ENCODE measurements around the gene HEPH.
"Not testable (repeated sequence)": the region's sequence is repeated elsewhere in the genome, so short reads cannot be mapped to it uniquely, and the experiment has no call there.

HEPH gene

DNA sequence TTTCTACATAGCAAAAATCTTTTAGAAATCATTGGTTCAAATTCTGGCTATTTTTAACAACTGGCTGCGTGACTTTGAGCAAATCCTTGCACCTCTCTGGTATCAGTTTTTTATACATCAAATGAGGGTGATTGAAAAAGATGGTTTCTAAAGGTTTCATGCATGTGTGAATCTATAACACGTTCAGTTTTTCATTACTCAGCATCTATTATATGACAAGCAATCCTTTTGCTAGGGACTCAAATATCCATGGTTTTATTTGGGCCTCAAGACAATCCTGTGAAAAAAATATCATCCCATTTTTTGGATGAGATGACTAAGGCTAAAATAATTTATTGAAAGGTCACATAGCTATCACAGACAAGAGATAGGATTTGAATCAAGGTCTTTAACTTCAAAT lies 884 bp downstream of the HEPH start:
- H3K27me3 ChIP-seq (ENCODE audit: low read depth), result no peaks in the 10 kb centered on the region
- no peaks in the 10 kb centered on the region for H3K4me1 ChIP-seq
- H3K36me3 ChIP-seq (replicated peaks), result no peaks in the 10 kb centered on the region
- no peaks in the 10 kb centered on the region for H3K9me3 ChIP-seq
- in situ Hi-C loops (cut with MboI; ENCODE audit: low sequenced_read_pairs), result no loop called here
- H3K4me3 ChIP-seq, result no peak overlapping the region
- no peak for DNase-seq (ENCODE audit: low spot score in 2 of 2)

GRCh38 chrX:66166671-66167070 lies 2.6 kb downstream of the HEPH start:
- in situ Hi-C loops (cut with MboI; ENCODE audit: low sequenced_read_pairs), result no loop called here

DNA sequence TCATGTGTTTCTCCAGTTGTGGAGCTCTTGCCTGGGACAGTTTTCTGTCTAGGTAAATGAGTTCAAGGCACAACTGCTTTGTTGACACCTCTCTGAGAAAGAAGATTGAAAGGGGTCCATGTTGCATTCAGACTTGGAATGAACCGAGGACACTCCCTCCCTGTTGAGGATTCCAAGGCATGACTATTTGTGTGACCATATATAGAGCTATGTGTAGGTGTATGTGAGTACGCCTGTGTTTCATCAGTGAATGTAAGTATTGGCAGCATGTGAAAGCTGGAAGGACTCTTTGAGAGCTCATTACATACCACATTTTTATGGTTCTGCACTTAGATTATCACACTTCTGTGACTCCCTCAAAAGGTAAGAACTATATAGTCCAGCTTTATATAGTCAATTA lies 3.4 kb downstream of the HEPH start:
- DNase-seq (ENCODE audit: low spot score in 2 of 2), result no peak
- H3K27me3 ChIP-seq (ENCODE audit: low read depth), result no peaks in the 10 kb centered on the region

More at GRCh38 chrX:66166671-66167070, 2.6 kb downstream of the HEPH start:
- Histone ChIP-seq H3K27me3 (ENCODE audit: low read depth) (no peaks in the 10 kb centered on the region), H3K36me3 (replicated peaks) (no peaks in the 10 kb centered on the region), H3K9me3 (no peaks in the 10 kb centered on the region; the same call in 1 of the 2 replicates), H3K4me1 (no peaks in the 10 kb centered on the region), H3K4me3 (no peak overlapping the region)
- no peak for DNase-seq (ENCODE audit: low spot score in 2 of 2)

DNA sequence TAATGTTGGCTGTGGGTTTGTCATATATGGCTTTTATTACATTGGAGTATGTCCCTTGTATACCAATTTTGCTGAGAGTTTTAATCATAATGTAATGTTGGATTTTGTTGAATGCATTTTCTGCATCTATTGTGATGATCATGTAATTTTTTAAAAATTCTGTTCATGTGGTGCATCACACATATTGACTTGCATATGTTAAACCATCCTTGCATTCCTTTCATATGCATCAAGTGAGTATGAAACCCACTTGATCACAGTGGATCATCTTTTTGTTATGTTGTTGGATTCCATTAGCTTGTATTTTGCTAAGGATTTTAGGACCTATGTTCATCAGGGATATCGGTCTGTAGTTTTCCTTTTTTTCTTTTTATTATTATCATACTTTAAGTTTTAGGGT lies 12.1 kb downstream of the HEPH start:
- H3K36me3 ChIP-seq (replicated peaks), result no peaks in the 10 kb centered on the region
- in situ Hi-C loops (cut with MboI; ENCODE audit: low sequenced_read_pairs), result no loop called here
- no peaks in the 10 kb centered on the region for H3K27me3 ChIP-seq (ENCODE audit: low read depth)
- no peak overlapping the region for H3K4me3 ChIP-seq
- no peaks in the 10 kb centered on the region; the same call in 1 of the 2 replicates for H3K9me3 ChIP-seq
- DNase-seq (ENCODE audit: low spot score in 2 of 2), result no peak
- no peaks in the 10 kb centered on the region for H3K4me1 ChIP-seq

More for the DNA sequence above, 3.4 kb downstream of the HEPH start:
- in situ Hi-C loops (cut with MboI; ENCODE audit: low sequenced_read_pairs), result no loop called here
- H3K4me1 ChIP-seq, result no peaks in the 10 kb centered on the region
- no peaks in the 10 kb centered on the region for H3K36me3 ChIP-seq (replicated peaks)
- no peak overlapping the region for H3K4me3 ChIP-seq
- H3K9me3 ChIP-seq, result no peaks in the 10 kb centered on the region; the same call in 1 of the 2 replicates

GRCh38 chrX:66191563-66191962 lies 27.5 kb downstream of the HEPH start:
- no peaks in the 10 kb centered on the region for H3K27me3 ChIP-seq (ENCODE audit: low read depth)
- H3K4me3 ChIP-seq, result no peak overlapping the region
- no peak for DNase-seq (ENCODE audit: low spot score in 2 of 2)
- in situ Hi-C loops (cut with MboI; ENCODE audit: low sequenced_read_pairs), result no loop called here
- no peaks in the 10 kb centered on the region for H3K9me3 ChIP-seq
- no peaks in the 10 kb centered on the region for H3K4me1 ChIP-seq
- H3K36me3 ChIP-seq (replicated peaks), result no peaks in the 10 kb centered on the region

DNA sequence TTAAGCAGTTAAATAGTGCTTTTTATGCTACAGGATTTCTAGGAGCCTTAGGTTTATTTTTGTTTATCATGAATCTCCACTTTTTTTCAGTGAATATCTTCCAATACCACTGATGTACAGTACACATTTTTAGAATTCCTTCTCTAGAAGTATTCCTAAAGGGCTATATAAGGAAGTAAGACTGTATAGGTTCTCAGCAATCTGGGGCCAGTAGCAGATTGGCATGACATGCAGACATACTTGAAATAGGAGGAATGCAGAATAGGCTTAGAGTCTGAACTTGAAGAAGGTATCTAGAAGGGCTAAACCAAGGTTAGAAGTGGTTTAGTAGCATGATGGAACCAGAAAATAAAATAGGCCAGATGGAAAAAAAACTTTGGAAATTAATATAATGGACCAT lies 29.8 kb downstream of the HEPH start:
- H3K4me3 ChIP-seq, result no peak overlapping the region
- no peak for DNase-seq (ENCODE audit: low spot score in 2 of 2)
- no peaks in the 10 kb centered on the region for H3K27me3 ChIP-seq (ENCODE audit: low read depth)
- no peaks in the 10 kb centered on the region for H3K4me1 ChIP-seq
- H3K9me3 ChIP-seq, result no peaks in the 10 kb centered on the region
- in situ Hi-C loops (cut with MboI; ENCODE audit: low sequenced_read_pairs), result no loop called here
- H3K36me3 ChIP-seq (replicated peaks), result no peaks in the 10 kb centered on the region

DNA sequence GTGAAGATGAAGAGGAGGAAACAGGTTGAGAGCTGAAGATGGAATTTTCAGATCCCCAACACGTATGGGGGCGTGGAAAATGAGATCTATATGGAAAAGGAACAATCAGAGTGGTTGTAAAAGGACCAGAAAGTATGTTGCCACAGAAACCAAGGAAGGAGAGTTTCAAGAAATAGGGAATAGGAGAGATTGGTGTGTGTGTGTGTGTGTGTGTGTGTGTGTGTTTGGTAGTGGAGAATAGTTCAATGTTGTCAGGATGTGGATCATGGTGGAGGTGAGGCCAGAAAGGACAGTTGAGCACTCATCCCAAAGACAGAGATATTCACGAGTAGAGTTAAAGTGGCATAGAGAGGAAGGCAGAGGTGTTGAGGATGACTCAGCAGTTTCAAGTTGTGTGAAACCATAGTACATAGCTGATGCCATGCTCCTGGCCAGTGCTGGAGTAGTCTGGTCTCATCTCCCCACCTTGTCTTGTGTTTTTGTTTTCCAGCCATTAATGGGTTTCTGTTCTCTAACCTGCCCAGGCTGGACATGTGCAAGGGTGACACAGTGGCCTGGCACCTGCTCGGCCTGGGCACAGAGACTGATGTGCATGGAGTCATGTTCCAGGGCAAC lies 36.1 kb downstream of the HEPH start:
- H3K9me3 ChIP-seq, result no peaks in the 10 kb centered on the region
- no peaks in the 10 kb centered on the region for H3K27me3 ChIP-seq (ENCODE audit: low read depth)
- no peaks in the 10 kb centered on the region for H3K4me1 ChIP-seq
- H3K36me3 ChIP-seq (replicated peaks), result no peaks in the 10 kb centered on the region
- no peak for DNase-seq (ENCODE audit: low spot score in 2 of 2)
- H3K4me3 ChIP-seq, result no peak overlapping the region
- in situ Hi-C loops (cut with MboI; ENCODE audit: low sequenced_read_pairs), result no loop called here

DNA sequence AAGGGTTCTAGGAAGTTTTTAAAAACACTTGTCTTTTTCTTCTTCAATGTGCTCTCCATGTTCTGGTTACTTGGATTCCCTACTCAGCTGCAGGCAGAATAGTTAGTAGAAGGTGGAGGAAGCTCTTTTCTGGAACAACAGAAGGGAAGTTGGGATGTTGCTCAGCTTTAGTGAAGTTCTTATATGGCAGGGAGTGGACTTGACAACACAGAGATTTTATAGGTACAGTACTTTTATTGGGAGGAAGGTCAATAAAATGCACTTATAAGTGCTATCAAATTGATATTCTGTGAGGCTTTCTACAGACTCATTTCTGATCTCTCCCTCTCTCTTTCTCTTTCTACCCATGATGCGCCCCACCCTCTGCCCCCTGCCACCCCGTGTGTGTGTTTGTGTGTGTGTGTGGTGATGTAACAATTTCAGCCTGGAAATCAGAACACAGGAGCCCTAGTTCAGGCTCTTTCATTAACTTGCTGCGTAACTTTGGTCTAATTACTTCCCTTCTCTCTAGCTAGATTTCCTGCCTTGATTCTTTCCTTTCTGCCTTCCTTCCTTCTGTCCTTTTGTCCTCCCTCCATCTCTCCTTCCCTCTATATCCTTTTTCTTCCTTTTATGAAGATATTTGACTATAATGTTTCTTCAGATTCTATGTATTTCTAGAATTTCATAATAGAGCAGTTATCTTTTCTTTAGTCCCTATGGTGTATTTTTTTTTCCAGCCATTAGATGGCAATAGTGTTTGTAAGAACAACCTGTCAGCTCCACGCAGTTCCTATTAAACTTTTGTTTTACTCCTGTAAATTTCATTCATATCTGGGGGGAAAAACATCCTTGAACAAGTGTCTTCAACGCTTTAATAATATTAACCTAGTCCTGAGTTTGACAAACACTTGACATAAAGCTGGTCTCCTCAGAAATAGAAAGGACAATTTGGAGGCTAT lies 37.1 kb downstream of the HEPH start:
- in situ Hi-C loops (cut with MboI; ENCODE audit: low sequenced_read_pairs), result no loop called here
- Histone ChIP-seq H3K4me3 (no peak overlapping the region), H3K9me3 (no peaks in the 10 kb centered on the region), H3K4me1 (no peaks in the 10 kb centered on the region), H3K27me3 (ENCODE audit: low read depth) (no peaks in the 10 kb centered on the region), H3K36me3 (replicated peaks) (no peaks in the 10 kb centered on the region)
- no peak for DNase-seq (ENCODE audit: low spot score in 2 of 2)

- DNase-seq (ENCODE audit: low spot score in 2 of 2), result no peak
- Histone ChIP-seq H3K9me3 (no peaks in the 10 kb centered on the region), H3K36me3 (replicated peaks) (no peaks in the 10 kb centered on the region), H3K27me3 (ENCODE audit: low read depth) (no peaks in the 10 kb centered on the region), H3K4me3 (no peak overlapping the region), H3K4me1 (no peaks in the 10 kb centered on the region)
- in situ Hi-C loops (cut with MboI; ENCODE audit: low sequenced_read_pairs), result no loop called here
These were observed 39.1 kb downstream of the HEPH start for GRCh38 chrX:66203114-66203513.

DNA sequence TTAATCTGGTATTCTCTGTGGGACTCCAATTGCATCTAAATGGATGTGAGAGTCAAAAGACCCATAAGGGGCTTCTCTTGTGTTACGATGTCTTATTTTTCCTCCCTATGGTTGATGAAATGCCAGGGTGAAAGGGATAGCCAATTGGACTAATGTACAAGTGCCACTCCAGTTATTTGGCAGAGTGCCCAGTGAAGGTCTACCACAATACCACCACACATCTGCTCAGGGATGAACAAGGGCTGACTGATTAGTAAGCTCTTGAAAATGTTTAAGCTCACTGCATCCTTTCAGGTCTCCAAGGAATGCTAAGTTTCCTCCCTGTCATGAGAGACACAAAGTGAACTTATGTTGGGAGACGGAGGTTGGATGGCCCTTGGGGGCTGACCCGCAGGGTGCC lies 57.8 kb downstream of the HEPH start:
- H3K4me1 ChIP-seq, result no peaks in the 10 kb centered on the region
- H3K9me3 ChIP-seq, result no peaks in the 10 kb centered on the region; the same call in 1 of the 2 replicates
- H3K36me3 ChIP-seq (replicated peaks), result no peaks in the 10 kb centered on the region
- DNase-seq (ENCODE audit: low spot score in 2 of 2), result no peak
- H3K27me3 ChIP-seq (ENCODE audit: low read depth), result no peaks in the 10 kb centered on the region
- no peak overlapping the region for H3K4me3 ChIP-seq
- in situ Hi-C loops (cut with MboI; ENCODE audit: low sequenced_read_pairs), result no loop called here

DNA sequence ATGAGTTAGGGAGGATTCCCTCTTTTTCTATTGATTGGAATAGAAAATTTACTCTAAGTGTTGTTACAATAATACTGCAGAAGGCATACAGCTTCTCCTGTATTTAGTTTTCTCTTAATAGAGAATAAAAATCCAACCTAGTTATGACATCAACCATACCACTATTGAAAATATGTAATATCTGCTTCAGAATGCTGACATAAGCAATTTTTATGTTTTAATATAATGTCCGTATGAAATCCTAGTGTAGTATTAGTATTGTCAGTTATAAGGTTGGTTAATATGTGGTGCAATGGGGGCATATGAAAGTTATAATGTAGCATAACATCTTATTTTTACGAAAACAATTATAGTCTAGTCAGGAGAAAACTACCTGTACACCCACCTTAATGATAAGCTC lies 68.2 kb downstream of the HEPH start:
- DNase-seq (ENCODE audit: low spot score in 2 of 2), result no peak
- Histone ChIP-seq H3K4me1 (no peaks in the 10 kb centered on the region), H3K36me3 (replicated peaks) (no peaks in the 10 kb centered on the region), H3K9me3 (no peaks in the 10 kb centered on the region), H3K4me3 (no peak overlapping the region), H3K27me3 (ENCODE audit: low read depth) (no peaks in the 10 kb centered on the region)
- in situ Hi-C loops (cut with MboI; ENCODE audit: low sequenced_read_pairs), result no loop called here

GRCh38 chrX:66233209-66233608 lies 69.2 kb downstream of the HEPH start:
- no peak for DNase-seq (ENCODE audit: low spot score in 2 of 2)
- no peaks in the 10 kb centered on the region for H3K27me3 ChIP-seq (ENCODE audit: low read depth)
- H3K4me3 ChIP-seq, result no peak overlapping the region
- no peaks in the 10 kb centered on the region for H3K9me3 ChIP-seq
- H3K4me1 ChIP-seq, result no peaks in the 10 kb centered on the region
- no peaks in the 10 kb centered on the region for H3K36me3 ChIP-seq (replicated peaks)
- in situ Hi-C loops (cut with MboI; ENCODE audit: low sequenced_read_pairs), result no loop called here

GRCh38 chrX:66233904-66234303 lies 69.9 kb downstream of the HEPH start:
- H3K9me3 ChIP-seq; H3K36me3 ChIP-seq (replicated peaks); in situ Hi-C loops (cut with MboI; ENCODE audit: low sequenced_read_pairs); DNase-seq (ENCODE audit: low spot score in 2 of 2); H3K27me3 ChIP-seq (ENCODE audit: low read depth); H3K4me1 ChIP-seq; H3K4me3 ChIP-seq: not testable (repeated sequence)

GRCh38 chrX:66255359-66255967 lies 91.4 kb downstream of the HEPH start:
- no peaks in the 10 kb centered on the region for H3K9me3 ChIP-seq
- in situ Hi-C loops (cut with MboI; ENCODE audit: low sequenced_read_pairs), result no loop called here
- no peaks in the 10 kb centered on the region for H3K36me3 ChIP-seq (replicated peaks)
- no peaks in the 10 kb centered on the region for H3K27me3 ChIP-seq (ENCODE audit: low read depth)
- H3K4me1 ChIP-seq, result no peaks in the 10 kb centered on the region
- H3K4me3 ChIP-seq, result no peak overlapping the region
- no peak for DNase-seq (ENCODE audit: low spot score in 2 of 2)

All from HAP-1 (cell line).